ENCODE results near the gene NCAPH2. TPM values are rescaled to one million over a fixed set of nuclear protein-coding genes. Genes with fewer than 3 reads are reported as not detected.

Gene NCAPH2
- total and polyA plus RNA-seq, 2 of the 13 experiments (the other 11 are each of a cell fraction or from before 2014, with no cell fraction given): 28.1 to 64.4 TPM

DNA sequence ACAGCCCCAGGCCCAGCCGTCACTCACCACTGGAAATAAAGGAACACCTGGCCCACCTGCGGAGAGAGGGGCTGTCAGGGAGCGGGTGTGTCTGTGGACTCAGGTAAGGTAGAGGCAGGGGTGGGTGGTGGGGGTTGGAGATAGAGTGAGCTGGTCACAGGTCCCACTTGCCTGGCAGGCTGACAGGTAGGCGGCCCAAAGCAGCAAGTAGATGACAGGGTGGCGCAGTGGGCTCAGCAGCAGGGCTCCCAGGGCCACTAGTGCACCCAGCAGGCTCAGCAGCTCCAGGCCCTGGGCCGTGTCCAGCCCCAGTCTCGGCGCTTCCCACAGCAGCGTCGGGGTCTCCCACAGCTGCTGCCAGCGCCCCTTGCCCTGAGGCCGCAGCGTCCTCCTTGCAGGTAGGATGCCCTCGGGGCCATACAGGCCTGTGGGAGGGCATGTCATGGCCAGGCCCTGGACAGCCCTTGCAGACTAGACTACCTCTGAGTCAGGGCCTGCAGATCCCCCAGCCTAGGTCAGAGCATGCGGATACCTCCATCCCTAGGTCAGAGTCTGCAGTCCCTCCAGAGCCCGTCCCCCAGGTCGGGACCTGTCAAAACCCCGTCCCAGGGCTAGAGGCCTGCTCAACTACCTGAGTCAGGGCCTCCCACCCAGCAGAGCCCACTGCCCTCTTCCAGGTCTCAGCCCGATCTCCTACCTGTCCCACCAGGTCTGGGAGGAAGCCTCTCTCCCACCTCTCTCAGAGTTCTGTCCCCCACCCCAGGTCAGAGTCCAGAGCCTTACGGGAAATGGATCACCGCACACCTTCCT is 1.2 kb upstream of the NCAPH2 start (continued):
- no peak for TF ChIP-seq MAFG (CRISPR knock-in tag; IDR thresholded peaks at IDR 0.05)
- TF ChIP-seq AHR (CRISPR knock-in tag; IDR thresholded peaks at IDR 0.05): no peak
- no peak for TF ChIP-seq CCDC6 (CRISPR knock-in tag; IDR thresholded peaks at IDR 0.05)
- TF ChIP-seq GABPB1 (CRISPR knock-in tag; IDR thresholded peaks at IDR 0.05): no peak
- TF ChIP-seq ZNF382 (CRISPR knock-in tag; IDR thresholded peaks at IDR 0.05; ENCODE audit: borderline replicate concordance): no peak
- TF ChIP-seq, protein P1, sequence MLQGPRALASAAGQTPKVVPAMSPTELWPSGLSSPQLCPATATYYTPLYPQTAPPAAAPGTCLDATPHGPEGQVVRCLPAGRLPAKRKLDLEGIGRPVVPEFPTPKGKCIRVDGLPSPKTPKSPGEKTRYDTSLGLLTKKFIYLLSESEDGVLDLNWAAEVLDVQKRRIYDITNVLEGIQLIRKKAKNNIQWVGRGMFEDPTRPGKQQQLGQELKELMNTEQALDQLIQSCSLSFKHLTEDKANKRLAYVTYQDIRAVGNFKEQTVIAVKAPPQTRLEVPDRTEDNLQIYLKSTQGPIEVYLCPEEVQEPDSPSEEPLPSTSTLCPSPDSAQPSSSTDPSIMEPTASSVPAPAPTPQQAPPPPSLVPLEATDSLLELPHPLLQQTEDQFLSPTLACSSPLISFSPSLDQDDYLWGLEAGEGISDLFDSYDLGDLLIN (CRISPR knock-in tag; IDR thresholded peaks at IDR 0.05; ENCODE audit: borderline replicate concordance): no peak
- TF ChIP-seq CEBPB (IDR thresholded peaks at IDR 0.05; ENCODE audit: borderline replicate concordance, low read depth, low read length): no peak
- TF ChIP-seq, protein P2, sequence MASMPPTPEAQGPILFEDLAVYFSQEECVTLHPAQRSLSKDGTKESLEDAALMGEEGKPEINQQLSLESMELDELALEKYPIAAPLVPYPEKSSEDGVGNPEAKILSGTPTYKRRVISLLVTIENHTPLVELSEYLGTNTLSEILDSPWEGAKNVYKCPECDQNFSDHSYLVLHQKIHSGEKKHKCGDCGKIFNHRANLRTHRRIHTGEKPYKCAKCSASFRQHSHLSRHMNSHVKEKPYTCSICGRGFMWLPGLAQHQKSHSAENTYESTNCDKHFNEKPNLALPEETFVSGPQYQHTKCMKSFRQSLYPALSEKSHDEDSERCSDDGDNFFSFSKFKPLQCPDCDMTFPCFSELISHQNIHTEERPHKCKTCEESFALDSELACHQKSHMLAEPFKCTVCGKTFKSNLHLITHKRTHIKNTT (CRISPR knock-in tag; IDR thresholded peaks at IDR 0.05): no peak
- TF ChIP-seq, protein P3, sequence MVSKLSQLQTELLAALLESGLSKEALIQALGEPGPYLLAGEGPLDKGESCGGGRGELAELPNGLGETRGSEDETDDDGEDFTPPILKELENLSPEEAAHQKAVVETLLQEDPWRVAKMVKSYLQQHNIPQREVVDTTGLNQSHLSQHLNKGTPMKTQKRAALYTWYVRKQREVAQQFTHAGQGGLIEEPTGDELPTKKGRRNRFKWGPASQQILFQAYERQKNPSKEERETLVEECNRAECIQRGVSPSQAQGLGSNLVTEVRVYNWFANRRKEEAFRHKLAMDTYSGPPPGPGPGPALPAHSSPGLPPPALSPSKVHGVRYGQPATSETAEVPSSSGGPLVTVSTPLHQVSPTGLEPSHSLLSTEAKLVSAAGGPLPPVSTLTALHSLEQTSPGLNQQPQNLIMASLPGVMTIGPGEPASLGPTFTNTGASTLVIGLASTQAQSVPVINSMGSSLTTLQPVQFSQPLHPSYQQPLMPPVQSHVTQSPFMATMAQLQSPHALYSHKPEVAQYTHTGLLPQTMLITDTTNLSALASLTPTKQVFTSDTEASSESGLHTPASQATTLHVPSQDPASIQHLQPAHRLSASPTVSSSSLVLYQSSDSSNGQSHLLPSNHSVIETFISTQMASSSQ (IDR thresholded peaks at IDR 0.05; ENCODE audit: low read depth): no peak
- TF ChIP-seq, protein P3 (CRISPR knock-in tag; IDR thresholded peaks at IDR 0.05; ENCODE audit: borderline replicate concordance): no peak
- TF ChIP-seq SAFB2 (CRISPR knock-in tag; IDR thresholded peaks at IDR 0.05; ENCODE audit: borderline replicate concordance, low read depth): no peak
- TF ChIP-seq ZSCAN21 (CRISPR knock-in tag; IDR thresholded peaks at IDR 0.05; ENCODE audit: borderline replicate concordance): 0 out of 2 replicates have a peak, but pooled peaks have one; percentile 9
- no peak for TF ChIP-seq ZNF274 (CRISPR knock-in tag; IDR thresholded peaks at IDR 0.05)
- TF ChIP-seq XRCC5 (optimal IDR thresholded peaks at IDR 0.05; ENCODE audit: low read length): peak; percentile 36
- TF ChIP-seq, protein P4, sequence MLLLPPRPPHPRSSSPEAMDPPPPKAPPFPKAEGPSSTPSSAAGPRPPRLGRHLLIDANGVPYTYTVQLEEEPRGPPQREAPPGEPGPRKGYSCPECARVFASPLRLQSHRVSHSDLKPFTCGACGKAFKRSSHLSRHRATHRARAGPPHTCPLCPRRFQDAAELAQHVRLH (CRISPR knock-in tag; IDR thresholded peaks at IDR 0.05; ENCODE audit: borderline replicate concordance, low read depth): no peak
- TF ChIP-seq MATR3 (CRISPR knock-in tag; IDR thresholded peaks at IDR 0.05): no peak
- no peak for TF ChIP-seq PTBP1 (IDR thresholded peaks at IDR 0.05; ENCODE audit: low read depth, low read length, poor library complexity, severe bottlenecking)
- TF ChIP-seq ZNF616 (CRISPR knock-in tag; IDR thresholded peaks at IDR 0.05; ENCODE audit: low read depth): no peak
- TF ChIP-seq ZNF431 (CRISPR knock-in tag; IDR thresholded peaks at IDR 0.05; ENCODE audit: borderline replicate concordance, low read depth): no peak
- no peak for TF ChIP-seq MTA1 (CRISPR knock-in tag; IDR thresholded peaks at IDR 0.05; ENCODE audit: borderline replicate concordance)
- peak; percentile 31; the same call in 1 of the 2 replicates for TF ChIP-seq NRL (CRISPR knock-in tag; IDR thresholded peaks at IDR 0.05; ENCODE audit: borderline replicate concordance)
- TF ChIP-seq, protein P5, sequence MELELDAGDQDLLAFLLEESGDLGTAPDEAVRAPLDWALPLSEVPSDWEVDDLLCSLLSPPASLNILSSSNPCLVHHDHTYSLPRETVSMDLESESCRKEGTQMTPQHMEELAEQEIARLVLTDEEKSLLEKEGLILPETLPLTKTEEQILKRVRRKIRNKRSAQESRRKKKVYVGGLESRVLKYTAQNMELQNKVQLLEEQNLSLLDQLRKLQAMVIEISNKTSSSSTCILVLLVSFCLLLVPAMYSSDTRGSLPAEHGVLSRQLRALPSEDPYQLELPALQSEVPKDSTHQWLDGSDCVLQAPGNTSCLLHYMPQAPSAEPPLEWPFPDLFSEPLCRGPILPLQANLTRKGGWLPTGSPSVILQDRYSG (CRISPR knock-in tag; IDR thresholded peaks at IDR 0.05): 0 out of 2 replicates have a peak, but pooled peaks have one; percentile 36

Data from HepG2 (cell line).